ENCODE measurements around the gene CNGA4. TPM values are rescaled to one million over a fixed set of nuclear protein-coding genes. Genes with fewer than 3 reads are reported as not detected.
A peak's percentile ranks its signal among the peaks of the same experiment; 100 is the strongest.
"Not testable (repeated sequence)": the region's sequence is repeated elsewhere in the genome, so short reads cannot be mapped to it uniquely, and the experiment has no call there.

Gene CNGA4
- total RNA-seq, 1 experiment from 2014 or later, result not detected

DNA sequence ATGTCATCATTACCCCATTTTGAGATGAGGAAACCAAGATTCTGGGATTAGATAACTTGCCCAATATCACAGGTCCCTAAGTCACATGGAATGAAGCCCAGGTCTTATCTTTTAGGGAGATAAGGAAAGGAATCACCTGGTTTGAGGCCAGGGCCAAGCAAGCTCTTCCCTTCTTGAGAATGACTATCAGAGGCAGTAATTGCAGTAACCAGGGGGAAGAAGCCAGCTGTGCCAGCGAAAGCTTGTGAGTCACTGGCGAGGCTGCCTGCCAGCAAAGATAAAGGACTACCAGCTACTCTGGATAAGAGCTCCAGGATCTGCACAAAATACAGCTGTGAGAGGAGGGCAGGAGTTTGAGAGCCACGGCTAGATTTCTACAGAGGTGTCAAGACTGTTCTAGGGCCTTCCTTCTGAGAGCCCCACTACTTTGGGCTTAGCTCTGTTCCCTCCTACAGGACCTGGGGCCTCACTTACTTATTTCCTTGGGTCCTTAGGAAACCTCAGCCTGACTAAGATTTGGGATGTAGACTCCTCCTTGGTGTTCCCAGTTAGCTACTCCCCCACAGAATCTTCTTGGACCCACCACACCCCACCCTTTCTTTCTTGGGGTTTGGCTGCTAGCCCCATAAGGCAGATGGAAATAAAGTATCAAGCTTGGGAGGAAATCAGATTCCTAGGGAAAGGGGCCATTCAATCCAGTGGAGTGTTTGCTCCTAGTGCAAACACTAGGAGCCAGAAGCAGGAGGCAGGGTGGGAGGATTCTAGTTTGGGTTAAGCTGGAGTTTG is 11.1 kb downstream of the CNGA4 start:
- in situ Hi-C loops (cut with HindIII; ENCODE audit: low pct_unique_long_range_greater_than_20kb, low sequenced_read_pairs), result no loop called here
- peak; percentile 26 for DNase-seq (ENCODE audit: low read depth)

DNA sequence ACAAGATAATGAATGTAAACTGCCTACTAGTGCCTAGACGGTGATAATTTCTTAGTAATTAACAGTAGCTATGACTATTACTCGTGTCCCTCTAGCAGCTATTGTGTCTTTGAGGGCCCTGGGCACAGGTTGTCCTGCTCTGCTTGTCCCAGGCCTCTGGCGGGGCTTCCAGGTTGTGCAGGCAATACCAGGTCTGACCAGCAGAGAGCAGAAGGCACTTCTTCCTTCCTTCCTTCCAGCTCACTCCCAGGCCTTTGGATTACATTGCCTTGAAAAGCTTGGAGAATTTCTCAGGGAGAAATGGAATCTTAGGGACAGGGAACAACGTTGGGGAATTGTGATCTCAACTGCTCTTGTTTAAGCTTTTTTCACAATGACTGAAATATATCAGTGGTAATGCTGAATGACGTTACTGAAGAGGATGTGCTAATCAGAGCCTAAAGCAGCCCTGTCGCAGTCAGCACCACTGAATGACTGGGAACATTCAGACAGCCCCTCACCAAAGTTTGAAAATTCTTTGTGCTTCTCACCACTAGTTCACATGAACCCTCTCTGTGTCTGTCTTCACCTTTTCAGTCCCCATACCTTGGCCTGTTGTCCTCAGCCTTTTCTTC is 12.3 kb downstream of the CNGA4 start:
- in situ Hi-C loops (cut with HindIII; ENCODE audit: low pct_unique_long_range_greater_than_20kb, low sequenced_read_pairs), result no loop called here
- peak; percentile 42 for DNase-seq (ENCODE audit: low read depth)

DNA sequence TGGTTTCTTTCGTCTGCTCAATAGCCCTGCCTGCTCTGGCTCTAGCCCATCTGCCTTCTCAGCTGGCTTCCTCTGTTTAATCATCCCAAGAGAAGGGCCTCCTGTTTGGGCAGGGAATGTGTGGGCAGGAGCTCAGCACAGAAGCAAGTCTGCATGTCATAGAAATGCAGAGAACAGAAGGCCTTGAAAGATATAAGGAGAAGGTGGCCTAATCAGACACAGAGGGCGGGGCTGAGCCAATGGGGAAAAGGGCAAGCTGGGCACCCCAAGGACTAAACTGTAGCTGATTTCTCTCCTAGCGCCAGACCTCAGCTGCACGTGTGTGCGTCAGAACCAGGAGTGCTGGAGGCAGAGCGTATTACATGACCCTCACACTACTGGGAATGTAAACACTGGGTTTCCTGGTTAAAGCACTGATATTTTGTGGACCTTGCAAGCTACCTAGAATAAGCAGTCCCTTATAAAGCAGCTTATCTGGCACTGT is 13.1 kb downstream of the CNGA4 start:
- in situ Hi-C loops (cut with HindIII; ENCODE audit: low pct_unique_long_range_greater_than_20kb, low sequenced_read_pairs), result no loop called here
- DNase-seq (ENCODE audit: low read depth), result no peak

DNA sequence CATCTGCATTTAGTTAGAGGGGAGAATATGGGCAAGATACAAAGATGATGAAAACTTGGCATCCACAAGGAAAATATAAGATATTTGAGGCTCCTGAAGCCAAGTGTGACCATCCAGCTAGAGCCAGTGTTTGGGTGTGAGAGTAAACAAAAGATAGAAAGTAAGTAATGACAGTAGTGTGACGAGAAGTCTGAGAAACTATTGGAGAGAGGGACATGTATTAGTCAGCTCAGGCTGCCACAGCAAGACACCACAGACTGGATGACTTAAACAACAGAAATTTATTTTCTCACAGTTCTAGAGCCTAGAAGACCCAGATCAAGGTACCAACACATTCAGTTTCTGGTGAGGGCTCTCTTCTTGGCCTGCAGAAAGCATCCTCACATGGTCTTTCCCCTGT is 14.3 kb downstream of the CNGA4 start:
- DNase-seq (ENCODE audit: low read depth), result no peak
- in situ Hi-C loops (cut with HindIII; ENCODE audit: low pct_unique_long_range_greater_than_20kb, low sequenced_read_pairs), result no loop called here

DNA sequence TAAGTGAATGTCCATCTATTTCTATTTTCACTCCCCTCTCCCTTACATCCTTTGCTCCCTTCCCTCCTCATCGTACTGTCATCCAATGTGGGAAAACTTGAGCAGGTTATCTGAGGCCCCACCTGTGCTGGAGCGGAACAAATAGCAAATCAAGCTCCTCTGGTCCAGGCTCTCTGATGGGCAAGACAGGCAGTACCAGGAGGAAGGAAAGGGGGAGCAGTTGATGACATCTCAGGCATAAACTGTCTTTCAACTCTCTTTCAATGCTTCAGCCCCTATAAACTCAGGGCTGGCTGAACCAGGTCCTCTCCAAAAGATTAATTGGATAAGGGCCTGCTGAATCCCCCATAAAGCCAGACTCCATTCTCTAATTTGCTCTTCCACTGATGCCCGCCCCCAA is 19.3 kb downstream of the CNGA4 start:
- in situ Hi-C loops (cut with HindIII; ENCODE audit: low pct_unique_long_range_greater_than_20kb, low sequenced_read_pairs), result no loop called here
- no peak for DNase-seq (ENCODE audit: low read depth)

DNA sequence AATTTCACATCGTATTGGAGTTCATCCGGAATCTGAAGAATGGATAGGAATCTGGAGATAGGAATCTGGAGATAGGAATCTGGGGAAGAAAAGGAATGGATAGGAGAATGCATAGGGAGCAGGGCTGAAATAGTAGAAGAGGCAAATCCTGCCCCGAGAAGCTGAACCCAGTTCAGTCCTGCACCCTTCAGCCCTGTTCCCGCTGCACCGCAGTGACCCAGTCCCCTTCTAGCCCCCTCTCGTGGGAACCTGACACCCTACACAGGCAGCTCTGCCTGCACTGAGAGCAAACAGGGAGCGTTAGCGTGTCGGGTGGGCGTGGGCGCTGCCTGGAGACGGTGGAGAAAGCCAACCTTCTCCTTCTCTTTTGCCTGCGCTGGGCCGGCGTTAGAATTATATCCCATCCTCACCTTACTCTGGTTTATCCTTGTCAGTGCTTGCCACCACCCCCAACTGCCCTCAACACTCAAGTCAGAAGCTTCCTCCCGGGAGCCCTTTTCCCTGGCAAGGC is 19.7 kb downstream of the CNGA4 start:
- in situ Hi-C loops (cut with HindIII; ENCODE audit: low pct_unique_long_range_greater_than_20kb, low sequenced_read_pairs), result no loop called here
- no peak for DNase-seq (ENCODE audit: low read depth)

DNA sequence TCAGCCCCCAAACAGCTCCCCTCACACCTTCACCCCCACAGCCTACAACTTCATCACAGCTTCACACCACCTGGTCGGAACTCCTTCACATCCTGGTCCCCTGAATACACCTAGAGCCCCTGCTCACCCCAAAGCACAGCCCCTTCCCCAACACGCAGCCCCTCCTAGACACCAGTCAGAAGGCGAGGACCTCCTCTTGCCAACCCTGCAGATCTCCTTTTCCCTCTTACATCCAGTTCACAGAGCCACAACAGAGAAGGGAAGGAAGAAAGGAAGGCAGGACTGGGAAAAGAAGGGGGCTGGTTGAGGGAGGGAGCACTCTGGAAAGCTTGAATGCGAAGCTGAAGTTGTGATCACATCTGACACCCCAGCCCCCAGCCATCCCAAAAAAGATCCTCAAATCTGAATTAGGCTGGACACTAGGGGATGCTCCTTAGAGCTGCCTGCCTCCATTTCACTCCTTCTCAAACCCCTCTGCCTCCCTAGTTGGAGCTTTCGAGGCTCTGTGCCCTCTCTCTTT is 21.4 kb downstream of the CNGA4 start:
- DNase-seq (ENCODE audit: low read depth), result no peak
- in situ Hi-C loops (cut with HindIII; ENCODE audit: low pct_unique_long_range_greater_than_20kb, low sequenced_read_pairs), result no loop called here

DNA sequence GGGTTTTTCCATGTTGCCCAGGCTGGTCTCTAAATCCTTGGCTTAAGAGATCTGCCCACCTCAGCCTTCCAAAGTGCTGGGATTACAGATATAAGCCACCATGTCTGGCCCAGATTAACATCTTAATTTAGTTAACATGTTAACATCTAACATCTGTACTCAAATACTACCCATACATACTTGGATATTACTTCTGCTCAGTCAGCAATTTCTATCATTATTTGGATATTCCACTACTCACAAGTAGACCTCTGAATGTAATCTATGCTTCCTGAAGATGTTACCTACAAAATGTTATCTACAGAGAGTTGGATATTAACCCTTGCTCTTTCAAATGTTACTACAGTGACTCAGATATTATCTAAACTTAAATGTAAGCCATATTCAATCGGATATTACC is 24.8 kb downstream of the CNGA4 start:
- DNase-seq (ENCODE audit: low read depth), result no peak
- in situ Hi-C loops (cut with HindIII; ENCODE audit: low pct_unique_long_range_greater_than_20kb, low sequenced_read_pairs), result no loop called here

DNA sequence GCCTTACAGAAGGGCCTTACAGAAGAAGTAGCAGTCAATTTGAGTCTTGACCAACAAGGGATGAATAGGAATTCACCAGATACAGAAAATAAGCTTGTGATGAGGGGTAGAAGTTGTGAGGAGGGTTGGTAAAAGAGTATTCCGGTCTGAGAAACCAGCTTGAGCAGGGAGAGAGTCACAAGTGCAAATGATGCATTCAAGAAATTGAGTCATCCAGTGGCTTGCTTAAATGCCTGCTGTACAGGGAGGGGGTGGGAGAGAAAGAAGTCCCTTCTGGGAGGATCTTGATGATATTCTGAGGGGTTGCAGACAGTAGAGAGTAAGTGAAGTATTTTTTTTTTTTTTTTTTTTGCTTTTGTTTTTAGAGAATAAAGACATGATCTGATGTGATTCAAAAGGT is 29.9 kb downstream of the CNGA4 start:
- no peak for DNase-seq (ENCODE audit: low read depth)
- in situ Hi-C loops (cut with HindIII; ENCODE audit: low pct_unique_long_range_greater_than_20kb, low sequenced_read_pairs), result no loop called here

DNA sequence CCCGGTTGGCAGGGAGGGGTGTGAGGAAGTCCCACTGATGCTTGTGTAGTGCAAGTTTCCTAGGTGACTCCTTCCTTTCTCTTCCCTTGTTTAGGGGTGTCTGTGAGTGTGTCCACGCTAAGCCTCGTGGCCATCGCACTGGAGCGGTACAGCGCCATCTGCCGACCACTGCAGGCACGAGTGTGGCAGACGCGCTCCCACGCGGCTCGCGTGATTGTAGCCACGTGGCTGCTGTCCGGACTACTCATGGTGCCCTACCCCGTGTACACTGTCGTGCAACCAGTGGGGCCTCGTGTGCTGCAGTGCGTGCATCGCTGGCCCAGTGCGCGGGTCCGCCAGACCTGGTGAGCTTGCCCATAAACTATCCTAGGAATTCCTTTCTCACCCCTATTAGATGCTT is 31.1 kb downstream of the CNGA4 start:
- in situ Hi-C loops (cut with HindIII; ENCODE audit: low pct_unique_long_range_greater_than_20kb, low sequenced_read_pairs), result no loop called here
- DNase-seq (ENCODE audit: low read depth), result no peak

DNA sequence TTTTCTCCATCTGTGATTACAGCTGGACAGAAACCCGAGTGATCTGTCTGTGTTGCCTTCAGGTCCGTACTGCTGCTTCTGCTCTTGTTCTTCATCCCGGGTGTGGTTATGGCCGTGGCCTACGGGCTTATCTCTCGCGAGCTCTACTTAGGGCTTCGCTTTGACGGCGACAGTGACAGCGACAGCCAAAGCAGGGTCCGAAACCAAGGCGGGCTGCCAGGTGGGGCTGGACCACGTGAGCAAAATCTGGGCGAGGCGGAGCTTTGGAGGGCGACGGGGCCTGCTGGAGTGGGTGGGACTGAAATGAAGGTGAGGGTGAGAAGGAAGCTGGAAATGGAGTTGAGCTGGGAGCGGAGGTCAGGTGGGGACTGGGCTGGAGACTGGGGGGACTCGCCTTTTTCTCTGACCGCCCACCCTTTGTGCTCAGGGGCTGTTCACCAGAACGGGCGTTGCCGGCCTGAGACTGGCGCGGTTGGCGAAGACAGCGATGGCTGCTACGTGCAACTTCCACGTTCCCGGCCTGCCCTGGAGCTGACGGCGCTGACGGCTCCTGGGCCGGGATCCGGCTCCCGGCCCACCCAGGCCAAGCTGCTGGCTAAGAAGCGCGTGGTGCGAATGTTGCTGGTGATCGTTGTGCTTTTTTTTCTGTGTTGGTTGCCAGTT is 31.8 kb downstream of the CNGA4 start:
- DNase-seq (ENCODE audit: low read depth), result no peak
- in situ Hi-C loops (cut with HindIII; ENCODE audit: low pct_unique_long_range_greater_than_20kb, low sequenced_read_pairs), result no loop called here

DNA sequence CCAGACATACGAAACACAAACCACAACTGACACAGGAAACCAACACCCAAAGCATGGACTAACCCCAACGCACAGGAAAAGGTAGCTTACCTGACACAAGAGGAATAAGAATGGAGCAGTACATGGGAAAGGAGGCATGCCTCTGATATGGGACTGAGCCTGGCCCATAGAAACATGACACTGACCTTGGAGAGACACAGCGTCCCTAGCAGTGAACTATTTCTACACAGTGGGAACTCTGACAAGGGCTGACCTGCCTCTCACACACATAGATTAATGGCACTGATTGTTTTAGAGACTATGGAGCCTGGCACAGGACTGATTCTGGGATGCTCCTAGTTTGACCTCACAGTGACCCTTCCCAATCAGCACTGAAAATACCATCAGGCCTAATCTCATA is 32.7 kb downstream of the CNGA4 start:
- in situ Hi-C loops (cut with HindIII; ENCODE audit: low pct_unique_long_range_greater_than_20kb, low sequenced_read_pairs), result no loop called here
- DNase-seq (ENCODE audit: low read depth), result no peak

DNA sequence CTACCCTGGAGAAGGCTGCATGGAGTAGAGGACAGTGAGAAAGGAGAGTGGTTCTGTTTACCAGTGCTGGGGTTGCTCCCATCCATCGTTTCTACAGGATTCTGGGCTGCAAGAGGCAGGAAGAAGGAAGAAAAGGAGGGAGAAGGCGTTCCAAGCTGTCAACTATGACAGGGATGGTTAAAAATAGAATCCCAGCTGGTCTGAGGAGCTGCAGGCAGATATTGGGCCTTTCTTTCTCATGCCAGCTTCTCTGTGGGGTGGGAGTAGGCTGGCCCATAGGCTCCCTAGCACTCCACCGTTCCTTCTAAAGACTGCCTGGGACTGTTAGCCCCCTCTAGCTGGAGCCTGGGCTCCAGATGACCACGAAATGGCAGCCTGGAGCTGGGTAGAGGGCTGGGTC is 34.3 kb downstream of the CNGA4 start:
- no peak for DNase-seq (ENCODE audit: low read depth)
- in situ Hi-C loops (cut with HindIII; ENCODE audit: low pct_unique_long_range_greater_than_20kb, low sequenced_read_pairs), result no loop called here

DNA sequence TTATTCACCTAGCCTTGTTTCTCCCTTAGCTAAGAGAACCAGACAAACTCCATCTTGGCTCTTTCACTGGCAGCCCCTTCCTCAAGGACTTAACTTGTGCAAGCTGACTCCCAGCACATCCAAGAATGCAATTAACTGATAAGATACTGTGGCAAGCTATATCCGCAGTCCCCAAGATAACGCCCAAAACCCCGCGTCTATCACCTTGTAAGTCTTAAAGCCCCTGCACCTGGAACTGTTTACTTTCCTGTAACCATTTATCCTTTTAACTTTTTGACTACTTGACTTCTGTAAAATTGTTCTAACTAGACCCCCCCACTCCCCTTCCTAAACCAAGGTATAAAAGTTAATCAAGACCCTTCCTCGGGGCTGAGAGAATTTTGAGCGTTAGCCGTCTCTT is 41.9 kb downstream of the CNGA4 start:
- not testable (repeated sequence) for DNase-seq (ENCODE audit: low read depth)

DNA sequence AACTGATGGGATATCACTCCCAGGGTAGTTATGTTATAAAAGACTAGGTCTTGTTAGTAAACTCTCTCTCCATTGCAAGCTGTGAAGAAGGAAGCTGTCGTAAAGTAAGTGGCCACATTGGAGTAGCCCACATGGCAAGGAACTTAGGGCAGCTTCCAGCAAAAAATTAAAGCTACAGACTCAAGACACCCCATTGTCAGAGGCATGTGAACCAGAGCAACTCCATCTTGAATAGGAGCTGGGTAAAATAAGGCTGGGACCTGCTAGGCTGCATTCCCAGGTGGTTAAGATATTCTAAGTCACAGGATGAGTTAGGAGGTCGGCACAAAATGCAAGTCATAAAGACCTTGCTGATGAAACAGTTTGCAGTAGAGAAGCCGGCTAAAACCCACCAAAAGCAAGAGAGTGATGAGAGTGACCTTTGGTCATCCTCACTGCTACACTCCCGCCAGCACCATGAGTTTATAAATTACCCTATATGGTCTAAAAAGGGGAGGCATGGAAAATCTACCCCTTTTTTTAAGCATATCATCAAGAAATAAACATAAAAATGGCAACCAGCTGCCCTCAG is 44.6 kb downstream of the CNGA4 start:
- no peak for DNase-seq (ENCODE audit: low read depth)
- in situ Hi-C loops (cut with HindIII; ENCODE audit: low pct_unique_long_range_greater_than_20kb, low sequenced_read_pairs), result no loop called here

More for the DNA sequence above, 41.9 kb downstream of the CNGA4 start:
- in situ Hi-C loops (cut with HindIII; ENCODE audit: low pct_unique_long_range_greater_than_20kb, low sequenced_read_pairs), result not testable (repeated sequence)

DNA sequence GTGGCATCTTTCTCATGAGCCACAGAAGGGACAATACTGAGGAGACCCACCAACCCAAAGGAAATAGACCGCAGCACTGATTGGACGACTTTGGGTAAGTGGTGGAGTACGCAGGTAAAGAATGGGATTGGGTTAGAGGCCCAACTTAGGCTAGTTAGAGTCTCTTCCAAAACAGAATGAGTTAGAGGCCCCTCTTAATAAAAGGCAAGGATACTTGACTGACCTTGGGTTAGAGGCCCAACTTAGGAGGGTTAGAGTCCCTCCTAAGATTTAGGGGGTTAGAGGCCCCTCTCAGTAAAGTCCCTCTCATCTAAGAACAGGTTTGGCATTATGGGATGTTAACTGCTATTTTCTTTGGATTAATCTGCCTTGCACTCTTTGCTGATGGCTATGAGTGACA is 45.4 kb downstream of the CNGA4 start:
- in situ Hi-C loops (cut with HindIII; ENCODE audit: low pct_unique_long_range_greater_than_20kb, low sequenced_read_pairs), result no loop called here
- no peak for DNase-seq (ENCODE audit: low read depth)

DNA sequence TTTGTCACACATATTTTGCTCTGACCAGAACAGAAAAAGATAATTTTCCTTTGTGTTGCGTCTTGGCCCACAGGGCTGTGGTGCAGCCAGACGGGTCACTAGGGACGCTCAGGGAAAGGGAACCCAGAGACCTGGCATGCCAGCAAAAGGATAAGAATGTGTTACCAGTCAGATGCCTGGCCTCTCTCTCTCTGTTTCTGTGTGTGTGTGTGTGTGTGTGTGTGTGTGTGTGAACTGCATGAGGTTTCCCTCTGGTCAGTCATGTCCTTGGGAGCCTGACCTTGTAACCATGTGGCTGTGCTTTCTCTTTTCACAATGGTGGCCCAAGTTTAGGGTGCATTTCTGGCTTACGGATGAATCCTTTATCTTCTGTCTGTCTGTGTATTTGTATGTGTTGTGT is 46.1 kb downstream of the CNGA4 start:
- in situ Hi-C loops (cut with HindIII; ENCODE audit: low pct_unique_long_range_greater_than_20kb, low sequenced_read_pairs), result no loop called here
- DNase-seq (ENCODE audit: low read depth), result no peak

All from Caki2 (cell line).